AG09309 (cell line): ENCODE measurements around the gene LRRC3.
"Not testable (repeated sequence)": the region's sequence is repeated elsewhere in the genome, so short reads cannot be mapped to it uniquely, and the experiment has no call there.

Source experiments
- DNase-seq: peaks from one replicate; pipeline ENCODE4 v3.0.0-alpha.2; 2010; ENCODE audit warnings: low read depth
- H3K4me3 ChIP-seq: 2 replicates; pipeline ENCODE4 v1.5.1; 2011; ENCODE audit warnings: mild to moderate bottlenecking, low read depth, low read length, moderate library complexity; ENCODE audit not compliant: control insufficient read depth
- CTCF ChIP-seq: IDR thresholded peaks from 2 replicates; pipeline ENCODE4 v1.5.1; 2011; ENCODE audit warnings: mild to moderate bottlenecking, low read depth, low read length, inconsistent platforms; ENCODE audit not compliant: insufficient read depth, control insufficient read depth; ENCODE audit errors: missing control alignments

The LRRC3 gene

GRCh38 chr21:44498280-44499210 is 43.2 kb downstream of the LRRC3 start:
- no peak for DNase-seq

GRCh38 chr21:44499211-44499560 is 43.9 kb downstream of the LRRC3 start:
- TF ChIP-seq CTCF = no peak
- no peak overlapping the region for H3K4me3 ChIP-seq
- no peak for DNase-seq

More at GRCh38 chr21:44498280-44499210, 43.2 kb downstream of the LRRC3 start:
- no peak for TF ChIP-seq CTCF
- no peak overlapping the region for H3K4me3 ChIP-seq

- DNase-seq = no peak
- no peak overlapping the region for H3K4me3 ChIP-seq
- TF ChIP-seq CTCF = no peak
Observed at GRCh38 chr21:44499631-44500030, 44.3 kb downstream of the LRRC3 start.

GRCh38 chr21:44500111-44500510 is 44.8 kb downstream of the LRRC3 start:
- no peak for TF ChIP-seq CTCF
- no peak overlapping the region for H3K4me3 ChIP-seq
- DNase-seq = no peak

GRCh38 chr21:44502171-44502958 is 47.1 kb downstream of the LRRC3 start:
- no peak overlapping the region for H3K4me3 ChIP-seq
- DNase-seq = no peak
- no peak for TF ChIP-seq CTCF

- not testable (repeated sequence) for DNase-seq, H3K4me3 ChIP-seq
Observed at GRCh38 chr21:44503006-44503889, 47.9 kb downstream of the LRRC3 start.
